ENCODE data around the gene CDC34. TPM values are rescaled to one million over a fixed set of nuclear protein-coding genes. Genes with fewer than 3 reads are reported as not detected.

The CDC34 gene
- total and polyA plus RNA-seq, 2 of the 8 experiments (the other 6 are each of a cell fraction or from before 2014, with no cell fraction given): 95.9 to 129 TPM

- TF ChIP-seq, protein P1, sequence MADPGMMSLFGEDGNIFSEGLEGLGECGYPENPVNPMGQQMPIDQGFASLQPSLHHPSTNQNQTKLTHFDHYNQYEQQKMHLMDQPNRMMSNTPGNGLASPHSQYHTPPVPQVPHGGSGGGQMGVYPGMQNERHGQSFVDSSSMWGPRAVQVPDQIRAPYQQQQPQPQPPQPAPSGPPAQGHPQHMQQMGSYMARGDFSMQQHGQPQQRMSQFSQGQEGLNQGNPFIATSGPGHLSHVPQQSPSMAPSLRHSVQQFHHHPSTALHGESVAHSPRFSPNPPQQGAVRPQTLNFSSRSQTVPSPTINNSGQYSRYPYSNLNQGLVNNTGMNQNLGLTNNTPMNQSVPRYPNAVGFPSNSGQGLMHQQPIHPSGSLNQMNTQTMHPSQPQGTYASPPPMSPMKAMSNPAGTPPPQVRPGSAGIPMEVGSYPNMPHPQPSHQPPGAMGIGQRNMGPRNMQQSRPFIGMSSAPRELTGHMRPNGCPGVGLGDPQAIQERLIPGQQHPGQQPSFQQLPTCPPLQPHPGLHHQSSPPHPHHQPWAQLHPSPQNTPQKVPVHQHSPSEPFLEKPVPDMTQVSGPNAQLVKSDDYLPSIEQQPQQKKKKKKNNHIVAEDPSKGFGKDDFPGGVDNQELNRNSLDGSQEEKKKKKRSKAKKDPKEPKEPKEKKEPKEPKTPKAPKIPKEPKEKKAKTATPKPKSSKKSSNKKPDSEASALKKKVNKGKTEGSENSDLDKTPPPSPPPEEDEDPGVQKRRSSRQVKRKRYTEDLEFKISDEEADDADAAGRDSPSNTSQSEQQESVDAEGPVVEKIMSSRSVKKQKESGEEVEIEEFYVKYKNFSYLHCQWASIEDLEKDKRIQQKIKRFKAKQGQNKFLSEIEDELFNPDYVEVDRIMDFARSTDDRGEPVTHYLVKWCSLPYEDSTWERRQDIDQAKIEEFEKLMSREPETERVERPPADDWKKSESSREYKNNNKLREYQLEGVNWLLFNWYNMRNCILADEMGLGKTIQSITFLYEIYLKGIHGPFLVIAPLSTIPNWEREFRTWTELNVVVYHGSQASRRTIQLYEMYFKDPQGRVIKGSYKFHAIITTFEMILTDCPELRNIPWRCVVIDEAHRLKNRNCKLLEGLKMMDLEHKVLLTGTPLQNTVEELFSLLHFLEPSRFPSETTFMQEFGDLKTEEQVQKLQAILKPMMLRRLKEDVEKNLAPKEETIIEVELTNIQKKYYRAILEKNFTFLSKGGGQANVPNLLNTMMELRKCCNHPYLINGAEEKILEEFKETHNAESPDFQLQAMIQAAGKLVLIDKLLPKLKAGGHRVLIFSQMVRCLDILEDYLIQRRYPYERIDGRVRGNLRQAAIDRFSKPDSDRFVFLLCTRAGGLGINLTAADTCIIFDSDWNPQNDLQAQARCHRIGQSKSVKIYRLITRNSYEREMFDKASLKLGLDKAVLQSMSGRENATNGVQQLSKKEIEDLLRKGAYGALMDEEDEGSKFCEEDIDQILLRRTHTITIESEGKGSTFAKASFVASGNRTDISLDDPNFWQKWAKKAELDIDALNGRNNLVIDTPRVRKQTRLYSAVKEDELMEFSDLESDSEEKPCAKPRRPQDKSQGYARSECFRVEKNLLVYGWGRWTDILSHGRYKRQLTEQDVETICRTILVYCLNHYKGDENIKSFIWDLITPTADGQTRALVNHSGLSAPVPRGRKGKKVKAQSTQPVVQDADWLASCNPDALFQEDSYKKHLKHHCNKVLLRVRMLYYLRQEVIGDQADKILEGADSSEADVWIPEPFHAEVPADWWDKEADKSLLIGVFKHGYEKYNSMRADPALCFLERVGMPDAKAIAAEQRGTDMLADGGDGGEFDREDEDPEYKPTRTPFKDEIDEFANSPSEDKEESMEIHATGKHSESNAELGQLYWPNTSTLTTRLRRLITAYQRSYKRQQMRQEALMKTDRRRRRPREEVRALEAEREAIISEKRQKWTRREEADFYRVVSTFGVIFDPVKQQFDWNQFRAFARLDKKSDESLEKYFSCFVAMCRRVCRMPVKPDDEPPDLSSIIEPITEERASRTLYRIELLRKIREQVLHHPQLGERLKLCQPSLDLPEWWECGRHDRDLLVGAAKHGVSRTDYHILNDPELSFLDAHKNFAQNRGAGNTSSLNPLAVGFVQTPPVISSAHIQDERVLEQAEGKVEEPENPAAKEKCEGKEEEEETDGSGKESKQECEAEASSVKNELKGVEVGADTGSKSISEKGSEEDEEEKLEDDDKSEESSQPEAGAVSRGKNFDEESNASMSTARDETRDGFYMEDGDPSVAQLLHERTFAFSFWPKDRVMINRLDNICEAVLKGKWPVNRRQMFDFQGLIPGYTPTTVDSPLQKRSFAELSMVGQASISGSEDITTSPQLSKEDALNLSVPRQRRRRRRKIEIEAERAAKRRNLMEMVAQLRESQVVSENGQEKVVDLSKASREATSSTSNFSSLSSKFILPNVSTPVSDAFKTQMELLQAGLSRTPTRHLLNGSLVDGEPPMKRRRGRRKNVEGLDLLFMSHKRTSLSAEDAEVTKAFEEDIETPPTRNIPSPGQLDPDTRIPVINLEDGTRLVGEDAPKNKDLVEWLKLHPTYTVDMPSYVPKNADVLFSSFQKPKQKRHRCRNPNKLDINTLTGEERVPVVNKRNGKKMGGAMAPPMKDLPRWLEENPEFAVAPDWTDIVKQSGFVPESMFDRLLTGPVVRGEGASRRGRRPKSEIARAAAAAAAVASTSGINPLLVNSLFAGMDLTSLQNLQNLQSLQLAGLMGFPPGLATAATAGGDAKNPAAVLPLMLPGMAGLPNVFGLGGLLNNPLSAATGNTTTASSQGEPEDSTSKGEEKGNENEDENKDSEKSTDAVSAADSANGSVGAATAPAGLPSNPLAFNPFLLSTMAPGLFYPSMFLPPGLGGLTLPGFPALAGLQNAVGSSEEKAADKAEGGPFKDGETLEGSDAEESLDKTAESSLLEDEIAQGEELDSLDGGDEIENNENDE (IDR thresholded peaks at IDR 0.05; ENCODE audit: insufficient replicate concordance, low read length): no peak
- no peak for TF ChIP-seq ATF2 (IDR thresholded peaks at IDR 0.05; ENCODE audit: low read length)
- TF ChIP-seq EP300 (IDR thresholded peaks at IDR 0.05; ENCODE audit: borderline replicate concordance in 1 of 2, low read depth in 2 of 2, low read length in 2 of 2): no peak
- TF ChIP-seq HDAC6 (IDR thresholded peaks at IDR 0.05; ENCODE audit: low read depth, low read length): no peak
- TF ChIP-seq RNF2 (IDR thresholded peaks at IDR 0.05; ENCODE audit: borderline replicate concordance, low read depth, low read length, missing control alignments, poor library complexity, severe bottlenecking): no peak
- TF ChIP-seq, protein P2, sequence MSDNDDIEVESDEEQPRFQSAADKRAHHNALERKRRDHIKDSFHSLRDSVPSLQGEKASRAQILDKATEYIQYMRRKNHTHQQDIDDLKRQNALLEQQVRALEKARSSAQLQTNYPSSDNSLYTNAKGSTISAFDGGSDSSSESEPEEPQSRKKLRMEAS (IDR thresholded peaks at IDR 0.05): no peak
- no peak for TF ChIP-seq BCL11A (IDR thresholded peaks at IDR 0.05; ENCODE audit: low read depth in 2 of 2, low read length in 2 of 2)
- no peak for TF ChIP-seq SUZ12 (IDR thresholded peaks at IDR 0.05; ENCODE audit: low read length)
These were observed 7.4 kb upstream of the CDC34 start (continued) for GRCh38 chr19:524062-524674.

Measured in H1 (cell line).